Mammary epithelial cell (primary cell): Measurements from ENCODE around the gene SLC5A10.

Experiments used
- CTCF ChIP-seq, 2 donors: IDR thresholded peaks in 1 of 2; conservative IDR thresholded peaks in 1 of 2; 2 replicates each; pipeline ENCODE4 v1.5.1; 2011 to 2012; ENCODE audit warnings: inconsistent platforms in 2 of 2, low read length in 2 of 2, mild to moderate bottlenecking in 2 of 2, control low read depth in 1 of 2, low read depth in 1 of 2; ENCODE audit not compliant: insufficient read depth in 1 of 2; ENCODE audit errors: extremely low read depth in 1 of 2
- EZH2 ChIP-seq: IDR thresholded peaks from 2 replicates; pipeline ENCODE4 v1.6.1; 2012; ENCODE audit warnings: low read length, inconsistent platforms, borderline replicate concordance

- no peak for TF ChIP-seq CTCF (conservative IDR thresholded peaks at IDR 0.05 in 1 of 2, IDR thresholded peaks at IDR 0.05 in 1 of 2; ENCODE audit: extremely low read depth in 1 of 2, insufficient read depth in 1 of 2, low read depth in 1 of 2, low read length in 2 of 2)
- no peak for TF ChIP-seq EZH2
These were observed 70.8 kb downstream of the SLC5A10 start for GRCh38 chr17:19022747-19023146.
